Tibial artery (tissue), 4 donors: ENCODE results near the gene MICOS13.

Source experiments
- DNase-seq, 2 donors: peaks; one replicate each; pipeline ENCODE4 v3.0.0-alpha.2; 2019
- H3K27ac ChIP-seq, 2 donors: fragments of 200-600 bp; sonication (generic) in 1 of 2; 1 replicate in 1 of 2; 2 replicates in 1 of 2; pipeline ENCODE4 v1.5.1; 2018 to 2019; ENCODE audit warnings: mild to moderate bottlenecking in 1 of 2
- H3K27me3 ChIP-seq, 2 donors: fragments of 200-600 bp; sonication (generic) in 1 of 2; one replicate each; pipeline versions ENCODE4 v1.5.1 to v1.6.0; 2016 to 2019
- H3K36me3 ChIP-seq, 3 donors: fragments of 200-600 bp; sonication (generic) in 2 of 3; one replicate each; pipeline ENCODE4 v1.5.1; 2016 to 2019; ENCODE audit warnings: mild to moderate bottlenecking in 2 of 3
- H3K4me1 ChIP-seq, 4 donors: fragments of 200-600 bp; sonication (generic) in 2 of 4; 1 replicate in 3 of 4; 2 replicates in 1 of 4; pipeline ENCODE4 v1.5.1; 2016 to 2019
- H3K4me3 ChIP-seq, 2 donors: fragments of 200-600 bp; sonication (generic) in 1 of 2; 1 replicate in 1 of 2; 2 replicates in 1 of 2; pipeline ENCODE4 v1.5.1; 2018 to 2019; ENCODE audit warnings: mild to moderate bottlenecking in 2 of 2
- H3K9me3 ChIP-seq, 3 donors: fragments of 200-600 bp; sonication (generic) in 1 of 3; one replicate each; pipeline ENCODE4 v1.5.1; 2016 to 2019
- CTCF ChIP-seq, 2 experiments: fragments of 200-600 bp in 1 of 2; fragments of 450-650 bp in 1 of 2; IDR thresholded peaks; one replicate each; pipeline ENCODE4 v1.5.1; 2017 to 2019; ENCODE audit warnings: antibody characterized with exemption in 2 of 2, mild to moderate bottlenecking in 1 of 2, moderate library complexity in 1 of 2
- intact Hi-C: fragments of 100-400 bp; cut with DNase I; formaldehyde crosslinking; loops from one replicate; pipeline ENCODE4 v1.15.0; 2023; ENCODE audit warnings: low total_unique reads

MICOS13 gene

GRCh38 chr19:5697022-5697889 lies 16.9 kb upstream of the MICOS13 start:
- intact Hi-C loops: loop anchor here (10.0 kb wide), 1 partner anchor 72 kb away; the partner anchor contains the start of genes SAFB and SAFB2
- Histone ChIP-seq H3K4me1 (peaks cover 0 to 14% (median 0%) of the 10 kb centered on the region in 4 donors), H3K4me3 (no peak overlapping the region), H3K9me3 (no peaks in the 10 kb centered on the region), H3K27me3 (no peaks in the 10 kb centered on the region), H3K36me3 (peaks cover 61 to 100% (median 97%) of the 10 kb centered on the region in 3 donors), H3K27ac (no peak overlapping the region)
- no peak for DNase-seq
- no peak for TF ChIP-seq CTCF (IDR thresholded peaks at IDR 0.05)

GRCh38 chr19:5696196-5697021 lies 16.1 kb upstream of the MICOS13 start:
- no peak overlapping the region for H3K27ac ChIP-seq
- H3K9me3 ChIP-seq: no peaks in the 10 kb centered on the region
- no peak overlapping the region for H3K4me3 ChIP-seq
- peaks cover 61 to 99% (median 98%) of the 10 kb centered on the region in 3 donors for H3K36me3 ChIP-seq
- no peaks in the 10 kb centered on the region for H3K27me3 ChIP-seq
- intact Hi-C loops: loop anchor here (10.0 kb wide), 1 partner anchor 72 kb away; the partner anchor contains the start of genes SAFB and SAFB2
- H3K4me1 ChIP-seq: peaks cover 0 to 22% (median 6%) of the 10 kb centered on the region in 4 donors
- no peak for TF ChIP-seq CTCF (IDR thresholded peaks at IDR 0.05)
- DNase-seq: no peak

GRCh38 chr19:5695649-5696195 lies 15.4 kb upstream of the MICOS13 start:
- peaks cover 0 to 29% (median 9%) of the 10 kb centered on the region in 4 donors for H3K4me1 ChIP-seq
- intact Hi-C loops: loop anchor here (10.0 kb wide), 1 partner anchor 71 kb away; the partner anchor contains the start of genes SAFB and SAFB2
- no peak for DNase-seq
- TF ChIP-seq CTCF (IDR thresholded peaks at IDR 0.05): no peak
- no peak overlapping the region for H3K4me3 ChIP-seq
- H3K27me3 ChIP-seq: no peaks in the 10 kb centered on the region
- no peak overlapping the region for H3K27ac ChIP-seq
- peaks cover 61 to 96% (median 92%) of the 10 kb centered on the region in 3 donors for H3K36me3 ChIP-seq
- no peaks in the 10 kb centered on the region for H3K9me3 ChIP-seq

GRCh38 chr19:5694956-5695648 lies 14.8 kb upstream of the MICOS13 start:
- no peaks in the 10 kb centered on the region for H3K27me3 ChIP-seq
- H3K4me1 ChIP-seq: peaks cover 0 to 31% (median 10%) of the 10 kb centered on the region in 4 donors
- H3K27ac ChIP-seq: no peak overlapping the region
- H3K9me3 ChIP-seq: no peaks in the 10 kb centered on the region
- no peak overlapping the region for H3K4me3 ChIP-seq
- no peak for DNase-seq
- H3K36me3 ChIP-seq: peaks cover 55 to 89% (median 86%) of the 10 kb centered on the region in 3 donors
- no peak for TF ChIP-seq CTCF (IDR thresholded peaks at IDR 0.05)
- intact Hi-C loops: loop anchor here (10.0 kb wide), 1 partner anchor 70 kb away; the partner anchor contains the start of genes SAFB and SAFB2
